Uterus (tissue), 2 donors: ENCODE measurements around the gene VSIR.

Source experiments
- CTCF ChIP-seq, 4 experiments: fragments of 200-600 bp in 2 of 4; fragments of 450-650 bp in 2 of 4; sonication (generic) in 2 of 4; IDR thresholded peaks; one replicate each; pipeline ENCODE4 v1.5.1; 2016 to 2019; ENCODE audit warnings: antibody characterized with exemption in 4 of 4, mild to moderate bottlenecking in 2 of 4, moderate library complexity in 1 of 4
- POLR2A ChIP-seq, 2 donors: fragments of 450-650 bp; IDR thresholded peaks; one replicate each; pipeline ENCODE4 v1.6.1; 2016; ENCODE audit warnings: antibody characterized with exemption in 2 of 2, mild to moderate bottlenecking in 1 of 2, moderate library complexity in 1 of 2

DNA sequence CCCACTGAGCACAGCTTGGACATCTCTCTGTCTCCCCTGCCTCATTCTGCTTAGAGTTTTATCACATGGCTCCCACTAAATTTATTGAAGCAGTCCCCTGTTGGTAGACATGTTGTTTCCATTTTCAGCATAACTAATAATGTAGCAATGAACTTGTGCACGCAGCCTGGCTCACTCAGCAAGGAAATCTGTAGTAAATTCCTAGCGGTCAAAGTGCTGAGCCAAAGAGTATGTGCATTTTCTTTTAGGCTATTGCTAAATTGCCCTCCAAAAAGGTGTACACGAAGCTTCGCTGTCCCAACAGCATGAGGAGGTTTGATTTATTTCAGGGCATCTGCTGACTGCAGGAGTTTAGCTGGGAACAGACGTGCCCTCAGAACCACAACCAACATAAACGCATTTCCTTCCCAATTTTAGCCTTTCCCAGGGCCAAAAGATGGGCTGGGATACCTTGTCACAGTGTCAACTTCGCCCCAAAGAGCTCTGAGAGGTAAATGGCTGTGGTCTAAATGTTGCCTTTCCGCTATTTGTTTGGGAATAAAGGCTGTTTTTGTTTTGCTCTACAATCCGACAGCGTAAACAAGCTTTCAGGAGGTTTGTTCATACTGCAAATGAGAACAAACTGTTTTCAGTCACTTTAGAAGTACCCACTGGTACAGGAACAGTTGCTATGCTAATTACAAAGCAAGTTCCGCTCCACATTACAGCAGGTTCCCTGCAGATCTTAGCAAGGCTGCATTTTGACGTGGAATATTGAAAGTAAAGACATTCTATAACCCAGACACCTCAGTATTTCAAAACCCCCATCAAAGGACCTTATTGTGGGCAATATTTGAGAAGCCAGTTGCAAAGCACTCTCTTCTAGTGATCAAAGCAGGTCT is 16.8 kb downstream of the VSIR start:
- TF ChIP-seq CTCF (IDR thresholded peaks at IDR 0.05) (no peak), POLR2A (IDR thresholded peaks at IDR 0.05) (no peak)
